ENCODE results near the gene TXNDC11. TPM values are rescaled to one million over a fixed set of nuclear protein-coding genes. Genes with fewer than 3 reads are reported as not detected.

The TXNDC11 gene
- total RNA-seq, 1 donor from 2014 or later = 59.4 TPM

DNA sequence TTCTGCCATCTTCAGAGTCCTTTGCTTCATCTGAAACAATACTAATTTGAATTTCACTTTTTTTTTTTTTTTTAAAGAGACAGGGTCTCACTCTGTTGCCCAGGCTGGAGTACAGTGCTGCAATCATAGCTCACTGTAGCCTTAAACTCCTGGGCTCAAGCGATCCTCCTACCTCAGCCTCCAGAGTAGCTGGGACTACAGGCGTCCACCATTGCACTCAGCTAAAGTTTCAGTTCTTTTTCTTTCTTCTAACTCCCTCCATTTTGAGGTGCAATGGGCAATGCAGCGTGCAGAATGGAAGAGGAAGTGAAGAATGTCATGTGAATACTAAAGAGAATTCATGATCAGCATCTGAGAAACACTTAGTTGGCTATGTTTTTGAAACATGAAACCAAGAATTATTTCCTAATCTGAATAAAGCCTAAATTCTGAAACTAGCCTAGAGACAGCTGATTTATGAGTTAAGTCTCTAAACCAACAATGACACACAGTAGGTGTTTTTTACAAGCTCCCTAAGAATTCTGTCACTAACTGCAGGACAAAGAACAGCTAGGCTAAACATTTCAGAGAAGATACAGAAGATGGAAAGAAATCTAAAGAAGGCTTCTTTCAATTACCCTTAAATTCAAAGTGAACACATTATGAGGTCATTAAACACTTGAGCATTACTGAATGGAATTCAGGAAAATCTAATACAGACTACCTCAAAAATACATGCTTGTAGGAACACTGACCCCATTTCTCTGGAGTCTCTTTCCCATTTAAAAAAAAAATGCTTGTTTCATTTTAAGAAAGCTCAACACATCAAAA, 53.4 kb downstream of the TXNDC11 start:
- Histone ChIP-seq H3K36me3 (peaks cover 0 to 45% of the 10 kb centered on the region in 2 donors), H3K4me3 (no peak overlapping the region), H3K4me1 (peaks cover 6% of the 10 kb centered on the region), H3K27me3 (no peaks in the 10 kb centered on the region), H3K27ac (peak overlapping the region; percentile 19), H3K9me3 (no peaks in the 10 kb centered on the region)
- intact Hi-C loops (cut with DNase I) = no loop called here
- DNase-seq (ENCODE audit: extremely low spot score in 2 of 2) = no peak
- TF ChIP-seq POLR2A (IDR thresholded peaks at IDR 0.05) (no peak), POLR2AphosphoS5 (IDR thresholded peaks at IDR 0.05; ENCODE audit: insufficient read depth in 1 of 2, low read depth in 1 of 2) (no peak)
- TF ChIP-seq, protein P1, sequence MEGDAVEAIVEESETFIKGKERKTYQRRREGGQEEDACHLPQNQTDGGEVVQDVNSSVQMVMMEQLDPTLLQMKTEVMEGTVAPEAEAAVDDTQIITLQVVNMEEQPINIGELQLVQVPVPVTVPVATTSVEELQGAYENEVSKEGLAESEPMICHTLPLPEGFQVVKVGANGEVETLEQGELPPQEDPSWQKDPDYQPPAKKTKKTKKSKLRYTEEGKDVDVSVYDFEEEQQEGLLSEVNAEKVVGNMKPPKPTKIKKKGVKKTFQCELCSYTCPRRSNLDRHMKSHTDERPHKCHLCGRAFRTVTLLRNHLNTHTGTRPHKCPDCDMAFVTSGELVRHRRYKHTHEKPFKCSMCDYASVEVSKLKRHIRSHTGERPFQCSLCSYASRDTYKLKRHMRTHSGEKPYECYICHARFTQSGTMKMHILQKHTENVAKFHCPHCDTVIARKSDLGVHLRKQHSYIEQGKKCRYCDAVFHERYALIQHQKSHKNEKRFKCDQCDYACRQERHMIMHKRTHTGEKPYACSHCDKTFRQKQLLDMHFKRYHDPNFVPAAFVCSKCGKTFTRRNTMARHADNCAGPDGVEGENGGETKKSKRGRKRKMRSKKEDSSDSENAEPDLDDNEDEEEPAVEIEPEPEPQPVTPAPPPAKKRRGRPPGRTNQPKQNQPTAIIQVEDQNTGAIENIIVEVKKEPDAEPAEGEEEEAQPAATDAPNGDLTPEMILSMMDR (IDR thresholded peaks at IDR 0.05) = no peak

DNA sequence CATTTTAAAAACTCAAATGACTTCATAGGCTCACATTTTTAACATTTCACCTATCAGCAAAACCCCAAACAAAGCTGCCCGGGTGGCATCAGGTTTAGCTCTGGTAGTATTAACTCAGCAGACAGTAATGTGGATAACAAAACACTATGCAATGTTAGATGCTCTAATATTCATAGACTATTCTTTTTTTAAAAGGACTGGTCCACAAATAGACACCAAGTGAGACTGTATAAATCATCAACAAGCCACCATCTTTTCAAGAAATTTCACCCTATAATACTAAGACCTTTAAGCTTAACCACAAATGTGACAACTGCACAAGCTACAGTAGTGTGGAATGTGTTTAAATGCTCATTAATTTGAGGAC, 54.2 kb downstream of the TXNDC11 start:
- Histone ChIP-seq H3K27me3 (no peaks in the 10 kb centered on the region), H3K27ac (no peak overlapping the region), H3K9me3 (no peaks in the 10 kb centered on the region), H3K36me3 (peaks cover 0 to 51% of the 10 kb centered on the region in 2 donors), H3K4me1 (peaks cover 6% of the 10 kb centered on the region), H3K4me3 (no peak overlapping the region)
- no peak for DNase-seq (ENCODE audit: extremely low spot score in 2 of 2)
- intact Hi-C loops (cut with DNase I) = no loop called here
- no peak for TF ChIP-seq POLR2A (IDR thresholded peaks at IDR 0.05)
- TF ChIP-seq, protein P1 (IDR thresholded peaks at IDR 0.05) = no peak
- TF ChIP-seq POLR2AphosphoS5 (IDR thresholded peaks at IDR 0.05; ENCODE audit: insufficient read depth in 1 of 2, low read depth in 1 of 2) = no peak

DNA sequence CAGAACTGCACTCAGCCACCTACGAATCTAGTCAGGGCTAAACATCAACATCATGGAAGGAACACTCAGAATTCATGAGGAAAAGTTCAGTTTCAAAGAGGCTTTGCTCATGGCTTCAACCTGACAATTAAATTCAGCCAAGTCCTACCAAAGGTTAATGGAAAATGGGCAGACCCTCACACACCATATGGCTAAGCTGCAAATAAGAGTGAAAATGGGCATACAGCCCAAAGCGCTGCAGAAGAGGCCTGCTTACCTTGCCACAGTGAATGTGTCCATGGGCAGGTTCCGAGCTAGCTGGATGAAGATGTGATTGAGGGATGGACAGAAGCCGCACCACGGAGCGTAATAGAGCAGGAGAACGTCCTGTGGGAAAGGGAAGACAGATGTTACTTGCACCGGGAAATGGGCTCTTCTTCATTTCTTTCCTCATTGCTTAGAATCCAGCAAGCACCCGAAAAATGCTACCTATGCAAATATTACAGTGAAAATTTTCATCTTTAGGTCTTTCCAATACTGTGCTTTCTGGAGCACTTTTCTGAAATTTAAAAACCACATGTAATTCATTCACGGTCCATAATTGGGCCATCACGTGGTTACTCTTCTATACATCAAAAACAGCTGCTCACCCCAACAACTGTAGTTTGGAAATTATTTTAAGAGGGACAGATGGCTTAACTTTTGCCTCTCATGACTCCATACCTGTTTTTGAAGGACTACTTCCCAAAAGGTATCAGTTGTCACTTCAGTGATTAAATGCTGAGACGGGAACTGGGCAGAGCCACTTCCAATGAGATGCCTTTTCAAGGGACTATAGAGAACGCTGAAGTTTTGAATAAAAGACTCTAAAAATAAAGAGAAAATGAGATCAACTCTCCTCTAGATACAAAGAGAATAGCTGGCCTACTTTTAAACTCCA, 54.8 kb downstream of the TXNDC11 start:
- H3K27ac ChIP-seq = peak overlapping the region; percentile 39
- peaks cover 0 to 57% of the 10 kb centered on the region in 2 donors for H3K36me3 ChIP-seq
- no peak for DNase-seq (ENCODE audit: extremely low spot score in 2 of 2)
- no peak overlapping the region for H3K4me3 ChIP-seq
- TF ChIP-seq POLR2A (IDR thresholded peaks at IDR 0.05) = no peak
- no peak for TF ChIP-seq POLR2AphosphoS5 (IDR thresholded peaks at IDR 0.05; ENCODE audit: insufficient read depth in 1 of 2, low read depth in 1 of 2)
- TF ChIP-seq, protein P1 (IDR thresholded peaks at IDR 0.05) = no peak
- intact Hi-C loops (cut with DNase I) = no loop called here
- H3K9me3 ChIP-seq = no peaks in the 10 kb centered on the region
- no peaks in the 10 kb centered on the region for H3K27me3 ChIP-seq
- peaks cover 10% of the 10 kb centered on the region for H3K4me1 ChIP-seq

DNA sequence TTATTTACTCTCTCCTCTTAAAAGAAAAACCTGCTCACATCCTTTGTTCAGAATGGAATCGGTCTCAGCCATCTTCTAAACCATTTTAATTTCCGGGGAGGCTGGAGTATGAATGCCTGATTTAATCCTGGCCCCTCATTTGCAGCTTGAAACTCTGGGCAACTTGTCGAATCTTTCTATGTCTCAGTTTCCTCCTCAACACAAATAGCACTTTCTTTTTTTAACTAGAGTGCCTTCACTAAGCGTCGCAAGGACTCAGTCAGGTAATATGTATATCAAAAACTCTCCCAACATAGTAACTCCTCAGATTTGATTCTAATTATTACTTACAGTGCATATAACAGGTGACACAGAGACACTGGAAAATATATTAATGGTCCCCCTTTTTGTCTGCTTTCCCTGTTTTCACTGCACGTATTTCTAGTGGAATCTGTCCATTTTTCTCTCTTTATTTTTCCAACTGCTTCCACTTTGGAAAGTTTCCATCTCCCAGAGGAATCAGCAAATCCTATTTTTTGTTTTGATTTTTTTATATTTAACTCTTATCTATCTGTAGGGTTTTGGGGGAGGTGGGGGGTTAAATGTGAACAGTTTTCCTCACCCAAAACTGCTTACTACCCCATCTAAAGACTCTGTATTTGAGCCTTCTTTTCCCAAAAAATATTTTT, 55.8 kb downstream of the TXNDC11 start:
- TF ChIP-seq, protein P1 (IDR thresholded peaks at IDR 0.05) = no peak
- no peak for TF ChIP-seq POLR2AphosphoS5 (IDR thresholded peaks at IDR 0.05; ENCODE audit: insufficient read depth in 1 of 2, low read depth in 1 of 2)
- no peak for TF ChIP-seq POLR2A (IDR thresholded peaks at IDR 0.05)
- peaks cover 12% of the 10 kb centered on the region for H3K4me1 ChIP-seq
- H3K27ac ChIP-seq = peak overlapping the region; percentile 39
- no peak for DNase-seq (ENCODE audit: extremely low spot score in 2 of 2)
- H3K27me3 ChIP-seq = no peaks in the 10 kb centered on the region
- intact Hi-C loops (cut with DNase I) = no loop called here
- peaks cover 0 to 66% of the 10 kb centered on the region in 2 donors for H3K36me3 ChIP-seq
- no peak overlapping the region for H3K4me3 ChIP-seq
- no peaks in the 10 kb centered on the region for H3K9me3 ChIP-seq

Measured in vagina (tissue), 2 donors.